Stimulated activated CD8-positive, alpha-beta memory T cell treated with anti-CD3 and anti-CD28 coated beads, Interleukin-15, amount 100 ng/mL, for 24 hours (primary cell): ENCODE results near the gene EFCAB8.
"Not testable (repeated sequence)": the region's sequence is repeated elsewhere in the genome, so short reads cannot be mapped to it uniquely, and the experiment has no call there.

Experiments
- DNase-seq: peaks from one replicate; pipeline ENCODE4 v3.0.0-alpha.2; 2020; ENCODE audit warnings: low read depth

The EFCAB8 gene

DNA sequence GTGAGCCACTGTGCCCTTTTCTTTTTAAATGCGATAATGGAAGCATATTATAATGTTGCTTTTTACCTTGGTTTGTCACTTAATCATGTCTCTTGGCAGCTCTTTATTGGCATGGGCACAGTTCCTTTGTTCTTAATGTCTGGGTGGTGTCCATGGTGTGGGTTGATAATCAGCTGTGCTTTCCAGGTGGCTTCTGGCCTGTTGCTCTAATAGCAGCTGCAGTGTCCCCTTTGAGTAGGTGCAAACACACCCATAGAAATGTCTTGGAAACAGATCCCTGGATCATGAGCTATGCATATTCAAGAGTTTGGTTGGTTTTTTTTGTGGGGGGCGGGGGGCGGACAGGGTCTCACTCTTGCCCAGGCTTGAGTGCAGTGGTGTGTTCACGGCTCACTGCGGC lies 29.9 kb downstream of the EFCAB8 start:
- DNase-seq, result no peak

DNA sequence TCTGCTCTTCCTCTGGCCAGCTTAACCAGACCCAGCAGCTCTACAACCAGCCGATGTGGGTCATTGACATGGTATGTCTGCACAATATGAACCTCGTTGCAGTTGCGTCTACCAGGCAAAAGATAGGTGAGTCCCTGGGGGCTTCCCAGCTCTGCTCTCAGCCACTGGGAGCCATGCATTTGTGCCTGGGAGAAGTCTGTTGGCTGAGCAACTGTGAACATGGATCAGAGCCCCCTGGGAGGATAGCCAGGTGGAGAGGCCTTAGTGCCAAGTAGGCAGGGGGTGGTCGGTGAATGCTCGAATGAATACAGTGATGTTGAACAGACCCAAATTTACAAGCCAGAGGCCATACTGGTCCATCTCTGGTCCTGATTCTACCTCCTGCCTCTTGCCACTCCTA lies 30.6 kb downstream of the EFCAB8 start:
- no peak for DNase-seq

DNA sequence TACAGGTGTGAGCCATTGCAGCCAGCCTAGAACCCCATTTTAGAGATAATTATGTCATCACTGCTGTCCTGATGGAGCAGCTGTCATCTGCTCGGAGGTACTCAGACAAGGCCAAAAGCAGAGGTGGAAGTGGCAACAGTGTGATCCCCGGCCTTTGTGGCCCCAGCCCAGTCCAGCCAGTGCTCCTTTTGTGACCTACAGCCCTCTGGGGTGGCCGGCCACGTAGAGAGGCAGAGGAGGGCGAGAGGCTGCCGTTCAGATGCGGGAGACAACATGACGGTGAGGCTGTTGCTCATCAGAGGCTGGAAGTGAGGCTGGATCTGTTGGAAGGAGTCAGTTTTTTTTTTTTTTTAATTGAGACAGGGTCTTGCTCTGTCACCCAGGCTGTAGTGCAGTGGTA lies 32.8 kb downstream of the EFCAB8 start:
- no peak for DNase-seq

DNA sequence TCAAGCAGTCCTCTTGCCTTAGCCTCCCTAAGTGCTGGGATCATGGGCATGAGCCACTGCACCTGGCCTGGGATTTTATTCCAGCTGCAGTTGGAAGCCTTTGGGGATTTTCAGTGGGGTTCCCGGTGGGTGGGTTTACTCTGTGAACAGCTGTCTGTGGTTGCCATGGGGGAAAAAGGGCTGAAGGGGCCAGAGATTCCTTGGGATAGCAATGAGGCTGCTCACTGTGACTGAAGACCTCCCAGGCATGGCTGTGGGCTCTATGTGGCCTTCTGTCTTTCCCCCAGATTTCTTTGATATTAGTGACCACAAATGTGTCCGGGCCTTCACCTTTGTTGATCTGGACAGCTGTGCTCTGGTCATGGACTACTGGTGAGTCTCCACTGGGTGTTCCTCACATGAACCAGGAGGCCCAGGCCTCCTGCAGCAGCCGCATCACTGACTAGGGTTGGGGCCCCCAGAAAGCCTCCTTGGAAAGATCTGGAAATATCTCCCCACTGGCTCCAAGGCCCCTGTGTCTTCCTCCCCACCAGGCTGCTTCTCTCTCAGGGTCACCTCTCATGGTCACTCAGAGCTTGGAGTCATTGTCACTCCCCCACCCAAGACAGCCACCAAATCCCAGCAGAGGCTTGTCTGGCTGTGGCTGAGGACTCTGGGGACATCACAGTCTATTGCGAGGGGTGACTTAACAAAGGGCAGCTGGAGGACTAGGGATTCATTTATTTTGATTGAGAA lies 33.4 kb downstream of the EFCAB8 start:
- DNase-seq, result no peak

DNA sequence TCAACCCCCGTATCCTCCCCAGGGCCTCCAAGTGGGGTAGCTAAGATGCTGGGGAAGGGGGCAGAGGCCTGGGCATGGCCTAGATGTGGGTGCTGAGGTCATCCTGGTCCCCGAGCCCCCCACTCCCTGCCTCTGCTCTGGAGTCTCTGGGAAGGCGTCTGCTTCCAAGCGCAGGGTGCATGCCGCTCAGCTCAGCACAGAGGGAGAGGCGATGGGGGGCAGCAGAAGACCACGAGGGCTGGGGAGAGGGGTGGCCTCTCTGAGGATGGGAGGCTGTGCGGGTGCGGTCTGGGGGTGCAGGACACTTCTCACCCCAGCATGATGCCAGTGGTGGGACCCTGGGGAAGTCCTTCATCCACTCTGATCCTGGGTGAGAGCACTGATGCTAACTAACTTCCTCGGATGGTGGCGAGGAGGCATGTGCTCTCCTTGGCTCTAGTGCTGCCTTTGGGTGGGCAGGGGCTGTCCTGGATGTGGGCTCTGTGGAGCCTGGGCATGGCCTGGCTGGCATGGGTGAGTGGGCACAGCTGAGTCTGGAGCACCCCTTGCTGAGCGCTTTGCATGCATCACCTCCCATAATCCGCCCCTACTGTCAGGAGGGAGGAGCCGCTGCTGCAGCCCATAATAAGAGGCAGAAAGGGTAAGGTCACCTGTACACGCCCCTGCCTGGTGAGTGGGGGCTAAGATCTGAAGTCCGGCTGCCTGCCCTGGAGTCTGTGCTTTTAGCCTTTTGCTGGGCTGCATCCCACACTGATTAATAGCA lies 34.7 kb downstream of the EFCAB8 start:
- DNase-seq, result no peak

DNA sequence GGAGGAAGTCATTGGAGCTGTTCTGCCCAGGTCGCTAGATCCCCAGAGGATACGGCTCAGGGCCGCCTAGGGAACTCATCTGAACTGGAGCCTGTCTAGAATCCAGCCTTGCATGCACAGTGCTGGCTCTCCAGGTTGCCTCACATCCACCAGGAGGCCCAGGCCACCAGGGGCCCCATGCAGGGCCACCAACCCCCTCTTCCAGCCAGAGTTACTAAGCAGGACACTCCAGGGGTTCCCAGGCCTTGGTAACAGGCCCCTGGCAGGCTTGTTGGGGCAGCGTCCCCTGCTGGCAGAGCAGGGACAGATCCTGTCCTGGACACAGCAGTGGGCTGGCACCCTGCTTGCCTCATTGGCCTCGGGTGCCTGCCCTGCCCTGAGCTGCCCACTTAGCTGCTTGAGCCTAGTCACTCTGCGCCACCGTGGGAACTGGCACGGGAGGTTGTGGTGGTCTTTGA lies 35.3 kb downstream of the EFCAB8 start:
- DNase-seq, result no peak

DNA sequence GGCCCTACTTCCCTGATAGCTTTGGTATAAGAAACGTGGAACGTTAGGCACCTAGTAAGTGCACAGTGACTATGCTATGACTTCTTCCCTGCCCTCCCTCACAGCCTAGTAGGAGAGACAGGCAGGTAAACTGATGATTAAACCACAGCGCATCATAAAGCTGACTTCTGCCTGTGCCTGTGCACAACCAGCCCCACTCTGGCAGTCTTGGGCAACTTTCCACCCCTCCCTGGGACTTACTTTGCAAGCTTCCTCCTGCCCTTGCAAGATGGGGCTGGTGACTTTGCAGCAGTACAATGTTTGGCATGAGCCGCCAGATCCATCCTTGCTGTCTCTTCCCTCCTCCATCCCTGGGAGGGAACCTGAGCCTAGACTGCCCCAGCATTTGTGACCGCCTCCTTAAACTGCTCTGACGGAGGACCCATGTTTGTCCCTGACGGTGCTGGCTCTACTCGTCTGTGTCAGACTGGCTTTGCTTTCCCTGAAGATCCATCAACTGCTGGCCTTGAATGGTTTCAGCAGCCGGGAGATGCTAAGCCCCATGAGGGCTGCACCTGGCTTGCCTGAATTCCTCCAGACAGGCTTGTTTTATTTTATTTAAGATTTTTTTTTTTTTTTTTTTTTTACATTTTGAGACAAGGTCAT lies 36.1 kb downstream of the EFCAB8 start:
- no peak for DNase-seq

DNA sequence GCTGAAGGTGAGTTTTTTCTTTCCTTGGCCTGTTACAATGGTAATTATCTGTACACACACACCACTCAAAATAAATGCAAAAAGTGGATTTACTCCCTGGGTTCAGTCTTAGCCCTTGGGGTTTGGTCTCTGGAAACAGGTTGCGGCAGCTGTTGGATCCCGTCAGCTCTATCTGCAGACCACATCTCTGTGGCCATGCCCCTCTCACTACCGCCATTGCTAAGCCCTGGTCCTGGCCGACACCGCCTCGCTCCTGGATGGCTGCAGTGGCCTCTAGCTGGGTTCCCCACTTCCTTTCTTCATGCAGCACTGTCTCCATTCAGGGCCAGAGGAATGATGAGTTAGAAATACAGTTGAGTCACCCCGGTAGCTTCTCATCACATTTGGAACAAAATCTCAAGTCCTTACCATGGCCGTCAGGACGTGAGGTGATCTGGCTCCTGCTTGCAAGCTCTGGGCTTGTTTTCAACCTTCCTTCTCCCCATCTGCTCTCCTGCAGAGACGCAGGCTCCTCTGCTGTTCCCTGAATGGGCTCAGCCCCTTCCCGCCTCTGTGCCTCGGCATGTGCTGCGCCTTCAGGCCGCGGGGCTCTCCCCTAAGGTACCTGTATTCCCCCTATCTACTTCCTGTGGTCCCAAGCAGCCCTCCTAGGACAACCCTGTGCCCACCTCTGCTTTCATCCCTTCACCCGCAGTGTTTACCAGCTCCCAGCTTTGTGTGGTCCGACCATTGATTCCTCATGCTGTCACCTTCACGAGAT lies 38.0 kb downstream of the EFCAB8 start:
- no peak for DNase-seq

DNA sequence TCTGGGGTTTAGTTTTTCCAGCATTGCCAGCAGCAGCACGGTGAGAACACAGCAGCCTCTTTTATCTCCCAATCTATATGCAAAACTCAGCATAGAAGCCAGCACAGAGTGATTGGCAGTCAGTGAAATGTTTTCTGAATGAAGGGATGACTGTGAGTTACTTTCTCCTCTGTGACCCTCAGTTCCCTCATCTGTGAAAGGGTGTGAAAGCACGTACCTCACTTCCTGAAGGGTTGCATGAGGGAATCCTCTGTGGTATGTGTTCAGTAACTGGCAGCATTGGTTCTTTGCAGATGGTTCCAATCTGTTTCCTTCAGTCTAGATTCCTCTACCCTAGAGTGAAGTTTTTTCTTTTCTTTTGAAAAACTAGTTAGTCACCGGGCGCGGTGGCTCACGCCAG lies 40.0 kb downstream of the EFCAB8 start:
- no peak for DNase-seq

DNA sequence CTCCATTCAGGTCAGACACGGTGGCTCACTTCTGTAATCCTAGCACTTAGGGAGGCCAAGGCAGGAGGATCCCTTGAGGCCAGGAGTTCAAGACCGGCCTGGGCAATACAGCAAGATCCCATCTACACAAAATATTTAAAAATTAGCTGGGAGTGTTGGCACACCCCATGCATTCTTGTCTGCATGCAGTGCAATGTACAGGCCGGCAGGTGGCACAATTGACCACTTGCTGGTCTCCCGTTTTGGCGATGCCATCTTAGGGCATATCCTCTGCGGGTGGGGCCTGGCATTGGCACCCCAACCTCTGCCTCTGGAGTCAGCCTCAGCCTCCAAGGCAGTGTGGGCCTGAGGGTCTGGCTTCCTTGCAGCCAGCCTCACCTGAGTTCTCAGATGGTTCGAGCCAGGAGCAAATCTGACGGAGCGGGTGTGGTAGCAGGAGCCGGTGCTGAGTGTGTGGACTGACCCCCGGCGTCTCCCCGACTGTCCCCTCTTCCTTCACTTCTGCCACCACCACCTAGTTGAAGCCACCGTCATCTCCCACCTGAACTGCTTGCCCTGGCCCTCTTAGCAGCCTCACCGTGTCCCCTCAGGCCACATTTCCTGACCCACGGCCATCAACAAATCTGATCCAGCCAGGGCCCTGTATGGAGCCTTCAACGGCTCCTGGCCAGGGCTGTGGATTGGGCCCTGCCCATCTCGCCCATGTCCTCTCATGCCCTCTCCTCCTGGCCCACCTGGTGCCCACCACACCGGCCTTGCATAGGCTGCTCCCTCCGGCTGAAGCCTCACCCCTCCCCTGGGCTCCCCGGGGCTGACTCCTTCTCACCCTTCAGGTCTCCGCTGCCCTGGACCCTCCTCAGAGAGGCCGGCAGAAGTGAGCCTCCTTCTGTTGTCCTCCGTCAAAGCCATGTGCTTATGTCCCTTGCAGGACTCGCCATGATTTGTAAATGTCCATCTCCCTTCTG lies 44.0 kb downstream of the EFCAB8 start:
- peak; percentile 38 for DNase-seq

DNA sequence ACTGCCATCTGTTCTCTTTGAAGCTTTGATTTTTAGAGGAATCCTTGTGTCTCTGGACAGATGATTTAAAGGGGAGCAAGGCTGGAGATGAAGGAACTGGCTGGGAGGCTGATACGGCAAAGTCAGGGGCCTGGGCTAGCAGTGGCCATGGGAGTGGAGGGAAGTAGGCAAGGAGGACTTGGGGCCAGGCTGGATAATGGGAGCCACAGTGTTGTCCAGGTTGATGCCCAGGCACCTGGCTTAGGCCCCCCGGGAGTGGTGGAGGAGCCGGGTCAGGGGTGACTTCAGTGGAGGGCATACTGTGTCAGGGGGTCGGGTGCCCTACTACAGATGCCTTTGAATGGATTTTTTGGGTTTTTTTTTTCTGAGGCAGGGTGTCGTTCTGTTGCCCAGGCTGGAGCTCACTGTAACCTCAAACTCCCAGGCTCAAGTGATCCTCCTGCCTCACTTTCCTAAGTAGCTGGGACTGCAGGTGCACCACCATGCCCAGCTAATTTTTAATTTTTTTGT lies 45.0 kb downstream of the EFCAB8 start:
- DNase-seq, result no peak

DNA sequence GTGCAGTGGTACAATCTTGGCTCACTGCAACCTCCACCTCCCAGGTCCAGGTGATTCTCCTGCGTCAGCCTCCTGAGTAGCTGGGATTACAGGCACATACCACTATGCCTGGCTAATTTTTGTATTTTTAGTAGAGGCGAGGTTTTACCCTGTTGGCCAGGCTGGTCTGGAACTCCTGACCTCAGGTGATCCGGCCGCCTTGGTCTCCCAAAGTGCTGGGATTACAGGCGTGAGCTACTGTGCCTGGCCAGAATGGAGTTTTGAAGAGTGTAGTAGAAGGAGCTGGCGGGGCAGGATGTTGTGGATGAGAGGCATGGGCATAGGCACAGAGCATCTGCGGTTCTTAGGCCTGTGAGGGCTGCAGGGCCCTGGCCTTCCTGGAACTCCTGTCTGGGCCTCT lies 46.0 kb downstream of the EFCAB8 start:
- not testable (repeated sequence) for DNase-seq

DNA sequence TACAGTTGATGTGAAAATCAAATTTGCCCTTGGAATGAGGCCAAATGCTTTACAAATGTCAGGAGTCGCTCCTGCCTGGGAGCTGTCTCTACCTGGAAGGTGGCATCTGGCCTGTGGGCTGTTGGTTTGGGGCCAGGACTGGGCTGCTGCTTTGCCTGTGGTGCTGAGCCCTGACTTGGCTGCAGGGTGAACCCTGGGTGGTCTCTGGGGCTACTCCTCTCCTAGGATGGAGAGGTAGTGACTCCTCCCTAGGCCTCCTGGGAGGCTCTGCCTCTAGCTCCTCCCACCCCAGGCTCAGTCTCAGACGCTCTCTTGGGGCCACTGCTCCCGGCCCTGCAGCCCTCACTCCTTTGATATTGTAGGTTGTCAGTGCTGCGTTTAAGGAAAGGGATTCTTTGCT lies 47.5 kb downstream of the EFCAB8 start:
- no peak for DNase-seq

DNA sequence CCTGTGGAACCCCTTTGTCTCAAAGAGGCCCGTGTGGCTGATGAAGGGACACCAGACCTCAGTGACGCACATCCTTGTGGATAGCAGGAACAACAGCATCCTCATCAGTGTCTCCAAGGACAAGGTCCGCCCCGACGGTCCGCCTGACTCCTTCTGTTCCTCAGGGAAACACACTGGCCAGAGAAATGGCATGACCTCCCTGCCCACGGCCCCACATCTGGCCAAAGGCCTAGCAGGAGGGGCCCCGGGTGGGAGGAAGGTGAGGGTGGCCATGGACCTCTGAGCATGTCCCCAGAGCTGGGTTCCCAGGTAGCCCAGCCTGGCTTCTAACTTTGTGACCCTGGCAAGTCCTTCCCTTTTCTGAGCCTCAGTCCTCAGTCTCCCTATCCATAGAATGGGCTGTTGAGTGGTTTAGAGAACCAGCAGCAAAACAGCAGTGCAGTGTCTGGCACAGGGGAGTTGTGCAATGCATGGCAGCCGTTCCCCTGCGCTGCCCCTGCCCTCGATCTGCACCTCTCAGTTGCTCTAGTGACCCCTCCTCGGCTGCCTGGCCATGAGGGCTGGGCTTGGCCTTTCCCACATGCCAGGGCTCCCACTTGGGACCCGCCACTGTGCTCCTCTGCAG lies 48.3 kb downstream of the EFCAB8 start:
- no peak for DNase-seq

DNA sequence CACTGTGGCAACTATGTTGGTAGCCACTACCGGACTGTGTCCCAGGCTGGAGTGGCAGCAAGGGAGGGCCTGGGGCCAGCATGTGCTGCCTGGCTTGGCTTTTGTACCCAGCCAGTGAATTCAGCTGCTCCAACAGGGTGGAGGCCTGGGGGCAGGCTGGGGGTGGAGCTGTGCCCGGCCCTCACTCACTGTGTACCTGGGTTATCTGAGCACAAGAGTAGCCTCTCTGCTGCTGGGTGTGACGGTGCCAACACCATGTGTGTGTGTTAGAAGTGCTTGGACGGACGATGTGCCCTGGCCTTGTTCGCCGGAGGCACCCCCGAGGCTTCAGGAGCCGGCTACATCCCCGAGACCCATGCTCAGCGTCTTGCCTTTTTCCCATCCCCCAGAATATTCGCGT lies 49.2 kb downstream of the EFCAB8 start:
- DNase-seq, result no peak

DNA sequence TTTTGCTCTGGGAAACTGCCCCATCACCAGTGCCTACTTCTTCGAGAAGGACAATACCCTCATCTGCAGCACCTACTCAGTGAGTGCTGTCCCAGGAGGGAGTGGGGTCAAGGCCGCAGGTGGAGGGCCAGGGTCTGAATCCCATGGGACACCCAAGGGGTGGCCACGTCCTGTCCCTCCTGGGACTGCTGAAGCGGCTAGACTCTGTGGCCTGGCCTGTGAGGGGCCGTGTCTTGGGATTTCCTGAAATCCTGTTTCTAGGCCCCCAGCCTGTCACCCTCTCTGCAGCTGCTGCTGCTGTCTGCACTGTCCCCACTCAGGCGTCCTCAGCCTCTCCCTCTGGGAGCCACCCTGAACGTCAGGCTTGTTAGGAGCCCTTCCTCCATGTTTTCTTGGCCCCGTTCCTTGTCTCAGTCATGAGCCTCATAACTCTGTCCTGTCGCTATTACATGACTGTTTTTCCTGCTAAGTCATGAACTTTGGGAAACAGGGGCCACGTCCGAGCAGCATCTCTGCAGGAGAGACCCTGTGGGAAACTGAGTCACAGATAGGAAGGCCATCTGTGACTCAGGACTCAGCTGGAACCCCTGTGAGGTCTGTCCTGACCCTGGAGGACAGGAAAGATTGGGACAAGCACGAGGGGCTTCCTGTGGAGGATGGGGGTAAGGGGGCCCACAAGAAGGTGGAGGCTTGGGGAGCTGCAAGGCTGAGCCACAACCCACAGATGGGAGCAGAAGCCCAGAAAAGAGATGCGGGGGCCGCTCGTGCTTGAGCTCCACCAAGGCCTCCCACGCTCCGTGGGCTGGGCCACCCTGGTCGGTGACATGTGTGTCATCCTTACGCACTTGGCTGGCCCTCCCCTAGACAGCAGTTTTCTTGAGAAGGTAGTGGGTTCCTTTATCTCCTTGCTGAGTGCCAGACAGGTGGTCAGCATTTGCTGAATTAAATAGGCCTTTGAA lies 49.9 kb downstream of the EFCAB8 start:
- DNase-seq, result no peak

DNA sequence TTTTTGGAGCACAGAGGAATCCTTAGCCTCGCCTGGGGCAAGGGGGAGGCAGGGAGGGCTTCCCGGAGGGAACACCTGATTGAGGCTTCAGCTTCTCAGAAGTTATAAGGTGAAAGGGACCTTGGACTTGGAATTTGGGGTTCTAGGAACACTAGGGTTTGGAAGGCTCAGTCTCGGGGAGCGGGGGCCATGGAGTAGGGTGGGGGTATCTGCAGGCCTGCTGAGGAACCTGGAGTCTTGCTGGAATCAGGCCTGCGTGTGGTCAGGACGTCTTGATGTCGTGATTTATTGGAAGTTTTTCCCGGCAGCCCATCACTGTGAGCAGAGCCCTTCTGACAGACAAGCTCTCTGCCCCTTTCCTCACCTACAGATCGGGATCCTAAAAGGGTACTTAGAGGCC lies 50.7 kb downstream of the EFCAB8 start:
- no peak for DNase-seq

DNA sequence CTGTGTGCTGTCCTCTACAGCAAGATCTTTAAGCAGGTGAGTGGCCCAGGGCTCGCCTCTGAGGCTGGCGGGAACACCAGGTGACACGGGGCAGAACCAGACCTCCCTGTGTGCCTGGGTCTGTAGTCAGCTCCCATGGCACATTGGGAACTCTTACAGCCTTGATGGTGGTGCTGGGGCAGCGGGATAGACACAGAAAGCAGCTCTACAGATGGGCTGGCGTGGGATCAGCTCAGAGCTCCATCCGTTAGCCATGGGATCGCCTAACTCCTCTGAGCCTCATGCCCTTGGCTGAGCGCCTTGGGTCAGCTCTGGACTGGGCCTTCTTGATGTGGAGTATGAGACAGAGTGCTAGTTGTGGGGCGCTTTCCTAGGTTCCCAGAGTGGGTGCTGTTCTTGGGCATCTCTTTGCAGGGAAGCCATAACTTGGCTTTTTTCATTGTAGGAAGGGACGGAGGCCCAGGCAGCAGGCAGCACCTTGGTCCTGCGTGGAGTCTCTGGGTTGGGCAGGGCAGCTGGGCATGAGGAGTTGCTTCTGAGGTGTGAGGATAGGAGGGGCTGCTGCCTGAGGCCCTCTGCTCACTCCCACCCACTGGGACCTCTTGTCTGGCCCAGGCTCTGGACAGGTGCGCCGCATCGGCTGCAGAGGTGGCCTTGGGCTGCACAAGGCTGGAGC lies 51.3 kb downstream of the EFCAB8 start:
- no peak for DNase-seq

DNA sequence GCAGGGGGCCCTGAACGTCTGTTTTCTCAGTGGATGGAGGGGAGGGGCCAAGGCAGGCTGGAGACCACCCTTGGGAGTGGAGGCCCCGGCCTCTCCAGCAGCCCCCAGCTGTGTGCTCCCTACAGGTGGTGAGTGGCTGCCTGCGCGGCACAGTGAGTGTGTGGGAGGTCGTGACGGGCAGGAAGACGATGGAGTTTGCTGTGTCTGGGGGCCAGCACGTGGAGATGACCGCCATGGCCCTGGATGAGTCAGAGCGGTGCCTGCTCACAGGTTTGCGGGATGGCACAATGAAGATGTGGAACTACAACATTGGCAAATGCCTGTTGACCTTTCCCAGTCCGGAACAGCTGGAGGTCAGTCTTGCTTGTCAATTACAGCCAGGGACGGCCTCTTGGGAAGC lies 52.6 kb downstream of the EFCAB8 start:
- DNase-seq, result no peak
